IPS-15b (cell line): ENCODE measurements around the gene CMIP.

Experiments used
- H3K27me3 ChIP-seq: one replicate; pipeline ENCODE4 v1.6.1; 2013; ENCODE audit warnings: low read length; ENCODE audit not compliant: control insufficient read depth, insufficient read depth
- H3K36me3 ChIP-seq: one replicate; pipeline ENCODE4 v1.6.1; 2013; ENCODE audit warnings: low read length; ENCODE audit not compliant: control insufficient read depth, insufficient read depth
- H3K4me1 ChIP-seq: one replicate; pipeline ENCODE4 v1.6.1; 2013; ENCODE audit warnings: mild to moderate bottlenecking, low read length; ENCODE audit not compliant: control insufficient read depth, insufficient read depth
- H3K4me3 ChIP-seq: one replicate; pipeline ENCODE4 v1.5.1; 2013; ENCODE audit warnings: low read depth, low read length
- H3K9ac ChIP-seq: one replicate; pipeline ENCODE4 v1.6.1; 2013; ENCODE audit warnings: low read depth, mild to moderate bottlenecking, low read length
- H3K9me3 ChIP-seq: one replicate; pipeline ENCODE4 v1.6.1; 2013; ENCODE audit warnings: mild to moderate bottlenecking, low read length; ENCODE audit not compliant: control insufficient read depth, insufficient read depth

Gene CMIP

GRCh38 chr16:81451753-81452680, 7.4 kb downstream of the CMIP start:
- Histone ChIP-seq H3K4me1 (peaks cover 30% of the 10 kb centered on the region), H3K9ac (peak overlapping the region; percentile 32), H3K9me3 (no peaks in the 10 kb centered on the region), H3K27me3 (no peaks in the 10 kb centered on the region), H3K36me3 (peaks cover 11% of the 10 kb centered on the region), H3K4me3 (peak overlapping the region; percentile 19)

DNA sequence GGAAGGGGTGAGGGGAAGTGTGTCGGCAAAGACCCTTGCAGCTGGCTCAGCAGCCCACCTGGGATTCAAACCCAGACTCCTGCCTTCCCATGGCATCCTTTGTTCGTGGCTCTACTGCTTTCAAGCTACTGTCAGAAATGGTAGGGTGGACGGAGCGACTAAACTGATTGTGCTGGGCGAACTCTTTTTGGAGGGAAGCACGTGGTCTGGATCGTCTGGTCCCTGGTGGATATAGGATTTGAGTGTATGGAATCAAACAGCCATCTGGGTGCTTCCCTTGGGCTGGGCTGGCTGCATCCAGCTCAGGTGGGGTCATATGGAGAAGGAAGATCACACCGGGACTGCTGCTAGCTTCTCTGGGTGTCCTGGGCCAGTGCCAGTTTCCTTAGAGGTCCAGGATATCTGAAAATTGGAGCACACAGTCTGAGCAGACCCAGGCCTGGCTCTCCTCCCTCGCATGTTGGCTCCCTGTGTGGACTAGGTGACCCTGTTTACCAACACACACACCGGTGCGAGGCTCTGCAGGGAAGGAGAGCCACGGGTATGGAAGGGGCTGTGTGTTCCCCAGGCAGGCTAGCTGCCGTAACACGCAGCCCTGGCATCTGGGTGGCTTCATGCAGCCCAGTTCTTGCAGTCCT, 8.6 kb downstream of the CMIP start:
- H3K9me3 ChIP-seq: no peaks in the 10 kb centered on the region
- peaks cover 12% of the 10 kb centered on the region for H3K36me3 ChIP-seq
- no peak overlapping the region for H3K4me3 ChIP-seq
- no peak overlapping the region for H3K9ac ChIP-seq
- no peaks in the 10 kb centered on the region for H3K27me3 ChIP-seq
- peaks cover 26% of the 10 kb centered on the region for H3K4me1 ChIP-seq

GRCh38 chr16:81454044-81454443, 9.4 kb downstream of the CMIP start:
- peaks cover 12% of the 10 kb centered on the region for H3K36me3 ChIP-seq
- H3K27me3 ChIP-seq: no peaks in the 10 kb centered on the region
- H3K4me3 ChIP-seq: no peak overlapping the region
- H3K9ac ChIP-seq: no peak overlapping the region
- peaks cover 18% of the 10 kb centered on the region for H3K4me1 ChIP-seq
- no peaks in the 10 kb centered on the region for H3K9me3 ChIP-seq

DNA sequence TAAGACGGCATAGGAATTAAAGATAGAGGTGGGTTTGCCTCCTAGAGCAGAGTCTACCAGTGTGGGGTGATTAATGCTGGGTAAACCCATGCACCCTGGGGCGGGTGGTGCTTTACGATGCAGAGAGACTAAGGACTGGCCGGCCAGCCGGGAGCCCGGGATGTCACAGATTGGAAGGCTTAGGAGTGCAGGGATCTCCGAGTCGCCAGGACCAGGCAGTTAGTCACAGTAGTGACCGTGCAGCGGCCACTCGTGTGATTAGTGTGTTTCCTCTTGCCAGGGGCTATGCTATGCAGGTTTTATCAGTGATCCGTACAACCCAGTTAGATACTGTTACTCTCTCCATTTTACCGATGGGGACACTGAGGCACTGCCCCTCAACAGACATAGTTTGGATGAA, 10.4 kb downstream of the CMIP start:
- no peaks in the 10 kb centered on the region for H3K27me3 ChIP-seq
- no peak overlapping the region for H3K9ac ChIP-seq
- H3K4me3 ChIP-seq: no peak overlapping the region
- H3K9me3 ChIP-seq: no peaks in the 10 kb centered on the region
- H3K36me3 ChIP-seq: peaks cover 12% of the 10 kb centered on the region
- peaks cover 15% of the 10 kb centered on the region for H3K4me1 ChIP-seq

DNA sequence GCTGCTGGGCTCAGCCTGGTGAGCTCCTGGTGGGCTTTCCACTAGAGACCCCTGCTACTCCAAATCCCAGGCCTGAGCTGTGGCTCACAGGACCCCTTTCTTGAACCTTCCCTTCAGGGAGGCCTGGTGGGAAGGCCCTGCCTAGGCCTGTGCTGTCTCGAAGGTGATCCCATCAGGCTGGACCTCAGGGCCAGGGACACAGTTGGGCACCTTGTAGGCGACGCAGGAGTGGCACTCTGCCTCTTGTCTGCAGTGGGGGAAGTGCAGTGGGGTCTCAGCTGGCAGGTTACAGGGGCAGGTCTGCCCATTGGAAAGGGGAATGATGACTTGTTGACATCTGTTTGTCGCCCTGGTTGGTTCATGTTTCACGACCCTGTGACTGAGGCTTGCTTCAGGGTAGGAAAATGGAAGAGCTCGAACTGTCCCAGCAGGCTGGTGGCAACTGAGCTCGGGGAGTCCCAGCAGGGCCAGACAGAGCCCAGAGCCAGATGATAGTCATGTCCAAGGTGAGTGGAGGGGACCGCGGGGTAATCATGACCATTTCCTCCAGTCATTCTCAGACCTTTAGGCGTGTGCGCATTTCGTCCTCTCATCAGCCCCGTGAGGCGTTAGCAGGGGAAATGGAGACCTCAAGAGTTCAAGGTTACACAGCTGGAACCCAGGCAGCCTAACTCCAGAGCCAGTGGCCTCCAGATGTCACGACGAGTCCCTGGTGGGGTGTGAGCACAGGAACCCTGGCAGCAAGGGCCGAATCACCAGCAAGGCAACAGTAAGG, 11.3 kb downstream of the CMIP start:
- peaks cover 15% of the 10 kb centered on the region for H3K4me1 ChIP-seq
- H3K36me3 ChIP-seq: peaks cover 12% of the 10 kb centered on the region
- no peaks in the 10 kb centered on the region for H3K27me3 ChIP-seq
- H3K9ac ChIP-seq: no peak overlapping the region
- H3K4me3 ChIP-seq: no peak overlapping the region
- no peaks in the 10 kb centered on the region for H3K9me3 ChIP-seq

DNA sequence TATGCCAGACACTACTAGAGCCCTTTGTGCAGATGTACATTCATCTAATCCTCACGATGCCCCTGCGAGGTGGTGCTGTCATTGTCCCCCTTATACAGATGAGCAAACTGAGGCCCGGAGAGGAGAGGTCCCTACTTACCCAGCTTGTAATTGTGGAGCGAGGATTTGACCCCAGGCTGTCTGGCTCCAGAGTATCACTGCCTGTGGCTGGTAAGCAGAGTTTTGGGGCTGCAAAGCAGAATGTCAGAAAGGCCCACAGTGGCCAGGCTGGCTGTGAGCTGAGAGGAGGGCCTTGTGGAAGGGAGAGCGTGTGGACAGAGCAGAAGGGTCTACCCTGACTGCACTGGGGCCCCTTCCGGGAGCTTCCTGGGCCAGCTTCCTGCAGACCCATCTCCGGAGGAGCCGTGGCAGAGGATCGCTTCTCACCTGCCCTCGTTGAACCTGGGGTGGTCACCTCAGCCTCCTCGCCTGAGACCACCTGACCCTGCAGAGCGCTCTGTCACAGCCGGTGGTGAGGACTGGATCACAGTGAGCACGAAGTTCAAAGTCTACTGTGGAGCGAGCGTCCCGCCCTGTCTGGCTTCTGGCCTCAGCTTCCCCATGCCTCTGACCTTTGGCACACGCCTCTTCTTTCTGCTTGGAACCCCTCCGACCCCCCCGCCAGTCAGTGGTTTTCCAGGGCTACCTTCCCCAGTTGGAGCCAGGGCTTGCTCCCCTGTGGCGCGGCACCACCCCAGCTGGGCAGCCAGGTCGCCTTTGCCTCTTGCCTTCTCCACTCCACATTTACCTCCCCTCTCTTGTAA, 12.1 kb downstream of the CMIP start:
- no peaks in the 10 kb centered on the region for H3K9me3 ChIP-seq
- H3K4me1 ChIP-seq: peaks cover 9% of the 10 kb centered on the region
- H3K9ac ChIP-seq: peak overlapping the region; percentile 24
- no peak overlapping the region for H3K4me3 ChIP-seq
- no peaks in the 10 kb centered on the region for H3K27me3 ChIP-seq
- peaks cover 12% of the 10 kb centered on the region for H3K36me3 ChIP-seq

DNA sequence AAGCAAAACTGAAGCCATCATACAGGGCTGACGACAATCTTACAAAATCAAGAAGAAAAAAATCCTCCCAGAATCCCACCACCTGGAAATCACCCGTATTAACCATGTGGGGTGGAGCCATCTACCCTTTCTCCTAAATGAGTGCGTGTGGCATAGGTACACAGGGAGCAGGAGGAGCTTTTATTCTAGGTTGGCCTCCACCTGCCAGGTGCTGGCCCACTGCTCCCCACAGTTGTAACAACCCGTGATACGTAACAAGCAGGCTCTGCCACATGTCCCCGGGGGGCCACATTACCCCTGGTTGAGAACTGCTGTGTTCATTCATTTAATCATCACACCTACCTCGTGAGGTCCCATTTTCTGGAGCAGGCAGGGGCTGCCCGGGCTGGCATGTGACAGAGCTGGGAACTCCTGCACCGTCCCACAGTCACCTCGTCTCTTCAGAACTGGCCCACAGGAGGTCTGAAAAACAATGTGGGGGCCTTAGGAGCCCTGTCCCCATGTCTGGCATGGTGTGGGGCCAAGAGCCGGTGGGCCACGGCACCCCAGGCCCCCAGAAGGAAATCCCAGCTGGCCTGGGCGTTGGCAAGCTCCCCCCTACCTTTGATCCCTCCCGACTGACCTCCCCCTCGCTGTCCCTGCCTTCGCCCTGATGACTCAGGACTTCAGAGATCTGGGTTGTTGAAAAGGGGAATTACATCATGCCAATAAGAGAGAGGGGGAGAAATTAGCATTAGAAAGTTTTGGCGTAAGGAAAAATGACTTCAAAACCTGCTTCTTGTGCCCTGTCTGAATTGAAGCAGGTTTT, 12.9 kb downstream of the CMIP start:
- H3K9me3 ChIP-seq: no peaks in the 10 kb centered on the region
- H3K27me3 ChIP-seq: no peaks in the 10 kb centered on the region
- no peak overlapping the region for H3K4me3 ChIP-seq
- H3K9ac ChIP-seq: peak overlapping the region; percentile 47
- H3K4me1 ChIP-seq: peaks cover 5% of the 10 kb centered on the region
- peaks cover 12% of the 10 kb centered on the region for H3K36me3 ChIP-seq

DNA sequence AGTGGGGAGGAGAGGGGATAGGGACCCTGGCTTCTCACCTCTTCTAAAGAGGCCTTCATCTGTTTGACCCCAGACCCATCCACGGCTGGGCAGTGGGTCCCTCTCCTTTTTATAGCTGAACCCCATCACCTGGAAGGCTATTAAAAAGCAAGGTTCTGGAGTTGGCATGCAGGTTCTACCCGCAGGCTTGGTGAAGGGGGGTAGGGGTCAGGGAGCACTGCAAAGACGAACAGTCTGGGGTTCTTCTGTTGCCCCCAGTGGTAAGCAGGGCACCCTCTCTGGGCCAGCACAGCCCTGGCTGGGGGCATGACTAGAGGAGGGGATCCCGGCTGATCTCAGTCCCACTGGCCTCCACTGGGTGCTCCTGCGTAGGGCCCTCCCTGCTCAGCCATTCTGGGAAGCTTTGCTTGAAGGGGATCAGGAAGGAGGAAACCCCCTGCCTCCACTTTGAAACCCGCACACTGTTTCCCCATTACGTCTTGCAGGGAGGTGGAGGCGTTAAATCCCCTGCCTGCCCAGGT, 13.6 kb downstream of the CMIP start:
- Histone ChIP-seq H3K4me3 (no peak overlapping the region), H3K36me3 (peaks cover 12% of the 10 kb centered on the region), H3K9ac (no peak overlapping the region), H3K4me1 (peaks cover 5% of the 10 kb centered on the region), H3K9me3 (no peaks in the 10 kb centered on the region), H3K27me3 (no peaks in the 10 kb centered on the region)

- no peaks in the 10 kb centered on the region for H3K9me3 ChIP-seq
- H3K9ac ChIP-seq: no peak overlapping the region
- no peak overlapping the region for H3K4me3 ChIP-seq
- H3K36me3 ChIP-seq: peaks cover 12% of the 10 kb centered on the region
- H3K4me1 ChIP-seq: peaks cover 5% of the 10 kb centered on the region
- H3K27me3 ChIP-seq: no peaks in the 10 kb centered on the region
Observed at GRCh38 chr16:81458827-81459598, 14.4 kb downstream of the CMIP start.

DNA sequence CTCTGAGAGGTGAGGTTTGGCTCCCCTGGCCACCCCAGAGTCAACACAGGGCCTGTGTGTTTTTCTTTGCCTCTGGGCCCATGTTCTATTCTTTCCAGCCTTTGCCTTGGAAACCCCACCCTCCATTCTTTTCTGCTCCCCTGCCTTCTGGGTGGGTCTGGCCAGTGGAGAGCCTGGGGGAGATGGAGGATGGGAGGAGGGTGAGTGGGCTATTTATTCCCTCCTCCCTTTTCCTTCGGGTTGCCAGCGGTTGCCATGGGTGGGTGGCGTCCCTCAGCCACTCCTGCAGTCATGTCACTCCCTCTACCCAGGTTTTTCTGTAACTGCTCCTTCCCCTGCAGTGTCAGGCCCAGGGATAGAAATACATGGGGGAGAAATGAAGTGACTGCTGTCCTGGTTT, 15.5 kb downstream of the CMIP start:
- H3K9ac ChIP-seq: no peak overlapping the region
- H3K4me1 ChIP-seq: peaks cover 5% of the 10 kb centered on the region
- H3K36me3 ChIP-seq: peaks cover 12% of the 10 kb centered on the region
- no peak overlapping the region for H3K4me3 ChIP-seq
- H3K9me3 ChIP-seq: no peaks in the 10 kb centered on the region
- no peaks in the 10 kb centered on the region for H3K27me3 ChIP-seq
